Dedifferentiated amniotic fluid mesenchymal stem cell (primary cell): ENCODE results near the gene LCN12.
A peak's percentile ranks its signal among the peaks of the same experiment; 100 is the strongest.

ENCODE experiments used
- DNase-seq: peaks from one replicate; pipeline ENCODE4 v3.0.0-alpha.2; 2016; ENCODE audit errors: extremely low spot score

The LCN12 gene

GRCh38 chr9:136926749-136927148 lies 25.3 kb upstream of the LCN12 start:
- no peak for DNase-seq

- no peak for DNase-seq
These were observed 24.5 kb upstream of the LCN12 start for GRCh38 chr9:136927343-136928271.

- DNase-seq, result no peak
These were observed 23.5 kb upstream of the LCN12 start for GRCh38 chr9:136928591-136928990.

- DNase-seq, result no peak
These were observed 22.1 kb upstream of the LCN12 start for GRCh38 chr9:136930014-136930413.

GRCh38 chr9:136931611-136932130 lies 20.4 kb upstream of the LCN12 start:
- no peak for DNase-seq

- no peak for DNase-seq
These were observed 17.8 kb upstream of the LCN12 start for GRCh38 chr9:136934277-136934676.

- DNase-seq, result no peak
These were observed 16.4 kb upstream of the LCN12 start for GRCh38 chr9:136935651-136936050.

- DNase-seq, result no peak
These were observed 15.4 kb upstream of the LCN12 start for GRCh38 chr9:136936645-136937170.

- DNase-seq, result no peak
These were observed 14.7 kb upstream of the LCN12 start for GRCh38 chr9:136937186-136938001.

GRCh38 chr9:136939431-136939995 lies 12.6 kb upstream of the LCN12 start:
- DNase-seq, result no peak

- DNase-seq, result no peak
These were observed 12.0 kb upstream of the LCN12 start for GRCh38 chr9:136939996-136940525.

- DNase-seq, result no peak
These were observed 11.4 kb upstream of the LCN12 start for GRCh38 chr9:136940526-136941230.

- no peak for DNase-seq
These were observed 10.6 kb upstream of the LCN12 start for GRCh38 chr9:136941231-136942111.

GRCh38 chr9:136942112-136942880 lies 9.8 kb upstream of the LCN12 start:
- no peak for DNase-seq

GRCh38 chr9:136942881-136943230 lies 9.2 kb upstream of the LCN12 start:
- DNase-seq, result no peak

GRCh38 chr9:136943291-136944211 lies 8.5 kb upstream of the LCN12 start:
- DNase-seq, result no peak

GRCh38 chr9:136944212-136944518 lies 7.9 kb upstream of the LCN12 start:
- DNase-seq, result peak; percentile 40
